Activated naive CD4-positive, alpha-beta T cell treated with anti-CD3 and anti-CD28 coated beads, Interleukin-2, amount 10 ng/mL, durations not matched to agents 7 days and 5 days (primary cell): ENCODE measurements around the gene JDP2.
"Not testable (repeated sequence)": the region's sequence is repeated elsewhere in the genome, so short reads cannot be mapped to it uniquely, and the experiment has no call there.

Experiments
- CTCF ChIA-PET: fragments of 350-600 bp; sonication (Branson Sonifier 250); formaldehyde crosslinking; loops from one replicate; lab custom pipeline; 2021; ENCODE audit warnings: antibody characterized with exemption; lab: Charles Lee
- DNase-seq: peaks from one replicate; pipeline ENCODE4 v3.0.0-alpha.2; 2020
- H3K27ac Mint-ChIP-seq: one replicate; pipeline ENCODE4 v1.8.0; 2021; ENCODE audit warnings: mild to moderate bottlenecking, moderate library complexity, mixed read lengths
- H3K27me3 Mint-ChIP-seq: one replicate; pipeline ENCODE4 v1.8.0; 2021; ENCODE audit warnings: mild to moderate bottlenecking, mixed read lengths
- H3K36me3 Mint-ChIP-seq: one replicate; pipeline ENCODE4 v1.8.0; 2021; ENCODE audit warnings: mixed read lengths
- H3K4me1 Mint-ChIP-seq: one replicate; pipeline ENCODE4 v1.8.0; 2021; ENCODE audit warnings: mixed read lengths
- H3K4me3 Mint-ChIP-seq: one replicate; pipeline ENCODE4 v1.8.0; 2021; ENCODE audit warnings: mild to moderate bottlenecking, moderate library complexity, mixed read lengths
- H3K9me3 Mint-ChIP-seq: one replicate; pipeline ENCODE4 v1.8.0; 2021; ENCODE audit warnings: mixed read lengths

JDP2 gene

GRCh38 chr14:75427482-75428229 lies at the start of gene JDP2:
Gene JDP2 (plus strand): TSS chr14:75428022. CDS start chr14:75437921, 9,899 bp downstream.
- DNase-seq, result peak; percentile 64
- peak within 1 kb of the TSS; percentile 56 for H3K27ac Mint-ChIP-seq
- peaks cover 3% of the 10 kb centered on the region for H3K36me3 Mint-ChIP-seq
- H3K9me3 Mint-ChIP-seq, result peaks cover 5% of the 10 kb centered on the region
- peak within 1 kb of the TSS; percentile 74 for H3K4me3 Mint-ChIP-seq
- peaks cover 10% of the 10 kb centered on the region for H3K4me1 Mint-ChIP-seq
- CTCF ChIA-PET, result interaction anchor here (0.8 to 1.1 kb wide), 2 partner anchors 8 to 118 kb away, joined by 3 to 4 read pairs; no protein-coding TSS in a partner anchor
- H3K27me3 Mint-ChIP-seq, result peaks cover 57% of the 10 kb centered on the region

- CTCF ChIA-PET, result interaction anchor here (0.5 kb wide), 1 partner anchor 75 kb away, joined by 3 read pairs; no protein-coding TSS in a partner anchor
- no peaks in the 10 kb centered on the region for H3K9me3 Mint-ChIP-seq
- H3K27ac Mint-ChIP-seq, result no peak overlapping the region
- no peaks in the 10 kb centered on the region for H3K36me3 Mint-ChIP-seq
- H3K4me3 Mint-ChIP-seq, result no peak overlapping the region
- DNase-seq, result no peak
- no peaks in the 10 kb centered on the region for H3K4me1 Mint-ChIP-seq
- peaks cover 16% of the 10 kb centered on the region for H3K27me3 Mint-ChIP-seq
Measured at GRCh38 chr14:75379246-75379929, 48.4 kb upstream of the JDP2 start.

GRCh38 chr14:75379930-75380270 lies 47.9 kb upstream of the JDP2 start:
- H3K4me3 Mint-ChIP-seq, result no peak overlapping the region
- CTCF ChIA-PET, result interaction anchor here (0.6 kb wide), 1 partner anchor 274 kb away, joined by 3 read pairs; no protein-coding TSS in a partner anchor
- H3K27me3 Mint-ChIP-seq, result peaks cover 19% of the 10 kb centered on the region
- H3K4me1 Mint-ChIP-seq, result no peaks in the 10 kb centered on the region
- no peak for DNase-seq
- H3K27ac Mint-ChIP-seq, result no peak overlapping the region
- H3K9me3 Mint-ChIP-seq, result no peaks in the 10 kb centered on the region
- no peaks in the 10 kb centered on the region for H3K36me3 Mint-ChIP-seq

- no peak overlapping the region for H3K4me3 Mint-ChIP-seq
- H3K27me3 Mint-ChIP-seq, result peaks cover 22% of the 10 kb centered on the region
- H3K9me3 Mint-ChIP-seq, result no peaks in the 10 kb centered on the region
- H3K27ac Mint-ChIP-seq, result no peak overlapping the region
- no peaks in the 10 kb centered on the region for H3K4me1 Mint-ChIP-seq
- no peak for DNase-seq
- CTCF ChIA-PET, result interaction anchor here (0.7 kb wide), 1 partner anchor 181 kb away, joined by 3 read pairs; no protein-coding TSS in a partner anchor
- no peaks in the 10 kb centered on the region for H3K36me3 Mint-ChIP-seq
Measured at GRCh38 chr14:75380656-75381055, 47.2 kb upstream of the JDP2 start.

- H3K4me3 Mint-ChIP-seq, result no peak overlapping the region
- no peaks in the 10 kb centered on the region for H3K4me1 Mint-ChIP-seq
- no peaks in the 10 kb centered on the region for H3K9me3 Mint-ChIP-seq
- H3K27ac Mint-ChIP-seq, result no peak overlapping the region
- H3K27me3 Mint-ChIP-seq, result peaks cover 22% of the 10 kb centered on the region
- CTCF ChIA-PET, result no interaction called here
- no peak for DNase-seq
- no peaks in the 10 kb centered on the region for H3K36me3 Mint-ChIP-seq
Measured at GRCh38 chr14:75381642-75382041, 46.2 kb upstream of the JDP2 start.

GRCh38 chr14:75383219-75383618 lies 44.6 kb upstream of the JDP2 start:
- not testable (repeated sequence) for DNase-seq, H3K36me3 Mint-ChIP-seq, H3K4me1 Mint-ChIP-seq, H3K27ac Mint-ChIP-seq, H3K9me3 Mint-ChIP-seq, H3K4me3 Mint-ChIP-seq
- peaks cover 25% of the 10 kb centered on the region for H3K27me3 Mint-ChIP-seq
- CTCF ChIA-PET, result interaction anchor here (0.9 kb wide), 1 partner anchor 105 kb away, joined by 3 read pairs; no protein-coding TSS in a partner anchor

- Mint-ChIP-seq H3K9me3 (no peaks in the 10 kb centered on the region), H3K4me3 (no peak overlapping the region)
Measured at GRCh38 chr14:75383721-75384120, 44.1 kb upstream of the JDP2 start.

GRCh38 chr14:75389679-75390078 lies 38.1 kb upstream of the JDP2 start:
- Mint-ChIP-seq H3K36me3 (no peaks in the 10 kb centered on the region), H3K4me3 (no peak overlapping the region), H3K9me3 (no peaks in the 10 kb centered on the region), H3K4me1 (no peaks in the 10 kb centered on the region), H3K27ac (no peak overlapping the region), H3K27me3 (peaks cover 20% of the 10 kb centered on the region)
- CTCF ChIA-PET, result interaction anchor here (1.2 kb wide), 1 partner anchor 64 kb away, joined by 3 read pairs; no protein-coding TSS in a partner anchor
- no peak for DNase-seq

More at GRCh38 chr14:75383721-75384120, 44.1 kb upstream of the JDP2 start:
- Mint-ChIP-seq H3K36me3 (no peaks in the 10 kb centered on the region), H3K27me3 (peaks cover 25% of the 10 kb centered on the region), H3K4me1 (no peaks in the 10 kb centered on the region), H3K27ac (no peak overlapping the region)
- CTCF ChIA-PET, result interaction anchor here (0.6 to 0.9 kb wide), 2 partner anchors 105 to 252 kb away, joined by 3 to 4 read pairs; no protein-coding TSS in a partner anchor
- no peak for DNase-seq

GRCh38 chr14:75390183-75390582 lies 37.6 kb upstream of the JDP2 start:
- no peak overlapping the region for H3K27ac Mint-ChIP-seq
- CTCF ChIA-PET, result no interaction called here
- no peaks in the 10 kb centered on the region for H3K36me3 Mint-ChIP-seq

GRCh38 chr14:75391953-75392352 lies 35.9 kb upstream of the JDP2 start:
- no peak overlapping the region for H3K4me3 Mint-ChIP-seq
- H3K27me3 Mint-ChIP-seq, result peaks cover 28% of the 10 kb centered on the region
- CTCF ChIA-PET, result no interaction called here
- H3K9me3 Mint-ChIP-seq, result no peaks in the 10 kb centered on the region
- no peak for DNase-seq
- H3K27ac Mint-ChIP-seq, result no peak overlapping the region
- H3K4me1 Mint-ChIP-seq, result no peaks in the 10 kb centered on the region
- no peaks in the 10 kb centered on the region for H3K36me3 Mint-ChIP-seq

More at GRCh38 chr14:75390183-75390582, 37.6 kb upstream of the JDP2 start:
- DNase-seq, result no peak
- Mint-ChIP-seq H3K9me3 (no peaks in the 10 kb centered on the region), H3K4me1 (no peaks in the 10 kb centered on the region), H3K4me3 (no peak overlapping the region), H3K27me3 (peaks cover 20% of the 10 kb centered on the region)

GRCh38 chr14:75392686-75393641 lies 34.9 kb upstream of the JDP2 start:
- DNase-seq, result no peak
- CTCF ChIA-PET, result no interaction called here
- Mint-ChIP-seq H3K4me1 (no peaks in the 10 kb centered on the region), H3K4me3 (no peak overlapping the region), H3K27me3 (peaks cover 30% of the 10 kb centered on the region), H3K36me3 (no peaks in the 10 kb centered on the region), H3K9me3 (no peaks in the 10 kb centered on the region), H3K27ac (no peak overlapping the region)

GRCh38 chr14:75393794-75394193 lies 34.0 kb upstream of the JDP2 start:
- no peaks in the 10 kb centered on the region for H3K4me1 Mint-ChIP-seq
- no peak overlapping the region for H3K27ac Mint-ChIP-seq
- no peaks in the 10 kb centered on the region for H3K36me3 Mint-ChIP-seq
- CTCF ChIA-PET, result no interaction called here
- H3K9me3 Mint-ChIP-seq, result peaks cover 3% of the 10 kb centered on the region
- H3K27me3 Mint-ChIP-seq, result peaks cover 34% of the 10 kb centered on the region
- H3K4me3 Mint-ChIP-seq, result no peak overlapping the region
- no peak for DNase-seq

GRCh38 chr14:75395862-75396261 lies 32.0 kb upstream of the JDP2 start:
- no peak for DNase-seq
- Mint-ChIP-seq H3K9me3 (peaks cover 3% of the 10 kb centered on the region), H3K27me3 (peaks cover 38% of the 10 kb centered on the region), H3K27ac (no peak overlapping the region), H3K4me3 (no peak overlapping the region), H3K36me3 (no peaks in the 10 kb centered on the region), H3K4me1 (peaks cover 14% of the 10 kb centered on the region)
- CTCF ChIA-PET, result no interaction called here

- Mint-ChIP-seq H3K27ac (no peak overlapping the region), H3K4me3 (no peak overlapping the region), H3K9me3 (peaks cover 3% of the 10 kb centered on the region), H3K4me1 (peaks cover 29% of the 10 kb centered on the region), H3K36me3 (peaks cover 3% of the 10 kb centered on the region), H3K27me3 (peaks cover 40% of the 10 kb centered on the region)
- DNase-seq, result no peak
- CTCF ChIA-PET, result no interaction called here
Measured at GRCh38 chr14:75399321-75399720, 28.5 kb upstream of the JDP2 start.
